Neural cell (in vitro differentiated cells): ENCODE results near the gene PTPN1.

Experiments
- EP300 ChIP-seq: fragments of 450-650 bp; conservative IDR thresholded peaks from 2 replicates; pipeline ENCODE4 v1.6.1; 2014; ENCODE audit warnings: antibody characterized with exemption, mild to moderate bottlenecking, moderate library complexity; ENCODE audit not compliant: poor library complexity, severe bottlenecking
- EZH2 ChIP-seq: fragments of 200-600, 300-800 bp; shearing (Covaris generic), sonication (generic); IDR thresholded peaks from 2 replicates; pipeline ENCODE4 v1.6.1; 2014; ENCODE audit warnings: antibody characterized with exemption, low read length, borderline replicate concordance, mild to moderate bottlenecking; ENCODE audit not compliant: insufficient read depth, poor library complexity, severe bottlenecking
- POLR2AphosphoS5 ChIP-seq: IDR thresholded peaks from 2 replicates; pipeline ENCODE4 v1.6.1; 2012
- RAD21 ChIP-seq: fragments of 450-650 bp; conservative IDR thresholded peaks from 2 replicates; pipeline ENCODE4 v1.6.1; 2014; ENCODE audit warnings: antibody characterized with exemption, mild to moderate bottlenecking, moderate library complexity
- REST ChIP-seq: IDR thresholded peaks from 2 replicates; pipeline ENCODE4 v1.6.1; 2012; ENCODE audit warnings: borderline replicate concordance
- TF ChIP-seq, protein P1 (sequence below): fragments of 450-650 bp; IDR thresholded peaks from 2 replicates; pipeline ENCODE4 v1.5.1; 2014; ENCODE audit warnings: antibody characterized with exemption, mild to moderate bottlenecking, moderate library complexity; ENCODE audit not compliant: poor library complexity, severe bottlenecking

DNA sequence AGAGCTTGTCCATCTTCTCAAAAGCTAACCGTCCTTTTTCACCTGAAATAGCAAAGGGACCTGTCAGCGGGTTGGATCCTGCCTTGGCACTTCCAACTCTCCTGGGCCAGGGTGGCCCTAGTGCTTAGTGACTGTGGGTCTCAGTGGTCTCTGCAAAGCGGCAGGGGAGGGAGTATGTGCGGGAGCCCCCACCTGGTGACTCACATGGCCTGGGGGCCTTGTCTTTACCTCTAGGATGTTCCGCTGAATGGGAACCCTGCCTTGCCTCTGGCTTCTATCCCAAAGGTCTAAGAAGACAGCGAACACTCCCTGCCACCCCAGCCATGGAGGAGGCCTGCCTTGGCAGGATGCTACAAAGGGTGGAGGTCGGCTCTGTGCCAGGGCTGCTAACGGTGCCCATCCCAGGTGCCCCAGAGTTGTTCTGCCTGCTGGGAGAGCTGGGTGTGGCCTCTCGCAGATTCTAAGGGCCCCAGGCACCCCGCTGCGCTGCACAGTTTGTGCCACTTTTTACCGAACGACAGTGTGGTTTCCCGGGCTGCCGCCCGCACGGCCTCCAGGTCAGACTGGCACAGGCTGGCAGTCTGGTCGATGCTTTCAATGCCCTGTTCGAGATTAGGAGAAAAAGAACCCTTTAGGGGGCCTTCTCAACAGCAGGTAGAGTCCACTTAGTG, 77.2 kb downstream of the PTPN1 start:
- TF ChIP-seq, protein P1, sequence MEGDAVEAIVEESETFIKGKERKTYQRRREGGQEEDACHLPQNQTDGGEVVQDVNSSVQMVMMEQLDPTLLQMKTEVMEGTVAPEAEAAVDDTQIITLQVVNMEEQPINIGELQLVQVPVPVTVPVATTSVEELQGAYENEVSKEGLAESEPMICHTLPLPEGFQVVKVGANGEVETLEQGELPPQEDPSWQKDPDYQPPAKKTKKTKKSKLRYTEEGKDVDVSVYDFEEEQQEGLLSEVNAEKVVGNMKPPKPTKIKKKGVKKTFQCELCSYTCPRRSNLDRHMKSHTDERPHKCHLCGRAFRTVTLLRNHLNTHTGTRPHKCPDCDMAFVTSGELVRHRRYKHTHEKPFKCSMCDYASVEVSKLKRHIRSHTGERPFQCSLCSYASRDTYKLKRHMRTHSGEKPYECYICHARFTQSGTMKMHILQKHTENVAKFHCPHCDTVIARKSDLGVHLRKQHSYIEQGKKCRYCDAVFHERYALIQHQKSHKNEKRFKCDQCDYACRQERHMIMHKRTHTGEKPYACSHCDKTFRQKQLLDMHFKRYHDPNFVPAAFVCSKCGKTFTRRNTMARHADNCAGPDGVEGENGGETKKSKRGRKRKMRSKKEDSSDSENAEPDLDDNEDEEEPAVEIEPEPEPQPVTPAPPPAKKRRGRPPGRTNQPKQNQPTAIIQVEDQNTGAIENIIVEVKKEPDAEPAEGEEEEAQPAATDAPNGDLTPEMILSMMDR: no peak
- TF ChIP-seq EP300: no peak
- TF ChIP-seq RAD21: no peak
- no peak for TF ChIP-seq EZH2
- no peak for TF ChIP-seq POLR2AphosphoS5
- no peak for TF ChIP-seq REST
